ENCODE measurements around the gene ZNF3.

The ZNF3 gene

GRCh38 chr7:100053215-100053614, 28.3 kb downstream of the ZNF3 start:
- DNase-seq (ENCODE audit: low read depth), result peak; percentile 59

DNA sequence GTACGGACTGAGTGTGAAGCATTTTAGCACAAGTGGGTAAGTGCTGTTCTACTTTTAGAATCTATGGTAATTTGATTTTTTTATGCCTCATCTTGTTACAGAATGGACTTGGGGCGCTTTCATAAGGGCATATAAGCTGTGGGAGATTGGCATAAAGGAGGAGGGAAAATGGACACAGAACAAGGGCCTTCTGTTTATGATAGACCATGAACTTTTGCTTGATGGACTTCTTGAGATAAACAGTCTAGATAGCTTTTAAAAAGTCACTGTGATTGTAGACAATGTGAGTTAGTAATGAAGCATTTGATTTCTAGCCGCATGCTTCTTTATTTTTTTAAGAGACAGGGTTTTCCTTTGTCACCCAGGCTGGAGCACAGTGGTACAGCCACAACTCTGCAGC, 29.9 kb downstream of the ZNF3 start:
- DNase-seq (ENCODE audit: low read depth), result no peak

DNA sequence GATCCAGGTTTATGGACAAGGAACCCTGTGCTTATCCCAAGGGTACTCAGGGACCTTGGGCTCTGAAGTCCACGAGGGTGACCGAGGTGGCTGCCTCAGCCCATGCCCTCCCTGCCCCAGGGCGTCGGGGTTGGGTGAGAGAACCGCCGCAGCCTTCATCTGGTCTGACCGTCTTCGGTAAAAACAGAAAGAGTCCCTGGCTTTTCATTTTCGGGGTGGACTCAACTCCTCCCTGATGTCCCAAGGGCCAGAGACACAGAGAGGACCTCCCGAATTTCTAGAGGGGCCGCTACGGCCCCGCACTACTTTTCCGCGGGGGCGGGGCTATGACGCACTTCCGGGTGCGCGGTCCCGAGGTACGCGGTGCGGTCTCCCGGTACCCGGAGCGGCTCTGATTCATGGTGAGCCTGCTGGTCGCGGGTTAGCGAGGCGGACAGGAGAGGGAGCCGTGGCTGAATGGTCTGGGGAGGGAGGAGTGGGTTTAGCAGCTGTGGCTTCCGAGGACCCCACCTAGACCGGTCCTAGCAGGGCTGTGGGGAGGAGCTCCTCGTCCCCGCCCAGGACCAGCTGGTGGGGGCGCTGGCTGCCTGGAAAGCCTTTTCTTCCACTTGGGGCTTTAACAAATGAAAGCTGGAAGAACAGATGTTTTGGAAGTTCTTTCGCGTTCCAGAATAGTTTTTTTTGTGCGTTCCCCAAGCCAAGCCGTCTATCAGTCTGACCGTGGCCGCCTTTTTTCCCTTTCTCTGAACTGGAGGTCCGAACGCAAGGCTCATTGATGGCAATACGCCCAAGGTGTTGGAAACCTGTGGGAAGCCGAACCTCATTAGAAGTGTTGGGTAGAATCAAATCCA, 31.9 kb downstream of the ZNF3 start, which contains the start of gene ZSCAN21:
ZSCAN21 (plus strand) TSS at position 334 of the 851 bp plus-strand sequence. CDS start 7,233 bp downstream, outside the sequence.
- peak; percentile 85 for DNase-seq (ENCODE audit: low read depth)

GRCh38 chr7:100048680-100049079, 32.8 kb downstream of the ZNF3 start:
- DNase-seq (ENCODE audit: low read depth), result no peak

DNA sequence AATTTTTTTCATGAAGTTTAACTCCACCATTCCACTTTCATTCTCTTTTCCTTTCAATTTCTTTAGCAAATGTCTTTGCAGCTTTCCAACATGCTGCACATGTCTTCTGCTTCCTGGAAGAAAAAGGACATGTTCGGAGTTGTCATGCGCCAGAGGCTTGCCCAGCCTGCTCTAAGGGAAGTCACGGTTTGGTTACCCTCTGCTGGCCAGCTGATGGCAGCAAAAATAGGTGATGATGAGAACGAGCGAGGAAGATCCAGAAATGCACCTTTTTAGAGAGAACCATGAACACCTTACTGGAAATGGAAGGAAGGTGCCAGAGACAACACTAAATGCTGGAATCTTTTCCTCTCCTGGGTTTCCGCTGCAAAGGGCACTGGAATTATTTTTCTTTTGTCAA, 36.8 kb downstream of the ZNF3 start:
- DNase-seq (ENCODE audit: low read depth), result no peak

GRCh38 chr7:100040575-100040974, 40.9 kb downstream of the ZNF3 start:
- DNase-seq (ENCODE audit: low read depth), result no peak

- DNase-seq (ENCODE audit: low read depth), result no peak
These were observed 43.2 kb downstream of the ZNF3 start for GRCh38 chr7:100038326-100038725.

DNA sequence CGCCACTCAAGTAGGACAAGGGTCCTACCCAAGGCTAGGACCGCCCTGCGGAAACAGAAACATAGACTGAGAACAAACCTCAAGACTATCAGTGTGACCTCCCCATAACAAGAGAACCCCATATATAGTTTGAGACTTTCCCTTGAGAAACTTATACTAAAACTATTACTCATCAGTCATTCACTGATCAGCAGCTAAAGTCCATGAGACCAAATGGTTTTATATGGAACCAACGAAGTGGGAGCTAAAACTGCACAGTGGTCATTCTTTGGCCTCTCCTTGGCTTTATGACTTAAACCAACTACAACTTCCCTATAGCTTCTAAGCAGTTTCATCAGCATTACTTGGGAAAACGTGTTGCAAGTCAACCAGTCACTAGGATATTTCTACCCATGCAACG, 45.6 kb downstream of the ZNF3 start:
- DNase-seq (ENCODE audit: low read depth), result no peak

GRCh38 chr7:100034871-100035510, 46.5 kb downstream of the ZNF3 start:
- DNase-seq (ENCODE audit: low read depth), result peak; percentile 94

DNA sequence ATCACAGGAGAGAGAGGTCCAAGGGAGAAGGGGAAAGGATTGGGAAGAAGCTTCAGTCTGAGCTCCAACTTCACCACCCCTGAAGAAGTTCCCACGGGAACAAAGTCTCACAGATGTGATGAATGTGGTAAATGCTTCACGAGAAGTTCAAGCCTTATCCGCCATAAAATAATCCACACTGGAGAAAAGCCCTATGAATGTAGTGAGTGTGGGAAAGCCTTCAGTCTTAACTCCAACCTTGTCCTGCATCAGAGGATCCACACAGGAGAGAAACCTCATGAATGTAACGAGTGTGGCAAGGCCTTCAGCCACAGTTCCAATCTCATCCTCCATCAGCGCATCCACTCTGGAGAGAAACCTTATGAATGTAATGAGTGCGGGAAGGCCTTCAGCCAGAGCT, 48.0 kb downstream of the ZNF3 start:
- DNase-seq (ENCODE audit: low read depth), result no peak

DNA sequence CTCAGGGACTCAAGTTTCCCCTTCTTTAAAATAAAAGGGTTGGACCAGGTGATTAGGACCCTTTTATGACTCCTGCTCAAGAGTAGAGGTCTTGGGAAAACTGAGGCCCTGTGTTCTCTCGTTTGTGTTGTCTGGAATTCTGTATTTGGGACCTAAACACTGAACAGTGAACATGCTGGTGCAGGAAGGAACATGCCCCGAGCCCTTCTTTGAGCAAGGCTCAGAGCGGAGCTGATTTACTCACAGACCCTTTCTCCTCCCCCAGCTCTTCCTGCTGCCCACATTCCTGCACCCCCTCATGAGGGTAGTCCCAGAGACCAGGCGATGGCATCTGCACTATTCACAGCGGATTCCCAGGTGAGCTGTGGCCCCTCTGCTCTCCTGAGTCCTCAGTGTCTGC, 51.9 kb downstream of the ZNF3 start:
- no peak for DNase-seq (ENCODE audit: low read depth)

DNA sequence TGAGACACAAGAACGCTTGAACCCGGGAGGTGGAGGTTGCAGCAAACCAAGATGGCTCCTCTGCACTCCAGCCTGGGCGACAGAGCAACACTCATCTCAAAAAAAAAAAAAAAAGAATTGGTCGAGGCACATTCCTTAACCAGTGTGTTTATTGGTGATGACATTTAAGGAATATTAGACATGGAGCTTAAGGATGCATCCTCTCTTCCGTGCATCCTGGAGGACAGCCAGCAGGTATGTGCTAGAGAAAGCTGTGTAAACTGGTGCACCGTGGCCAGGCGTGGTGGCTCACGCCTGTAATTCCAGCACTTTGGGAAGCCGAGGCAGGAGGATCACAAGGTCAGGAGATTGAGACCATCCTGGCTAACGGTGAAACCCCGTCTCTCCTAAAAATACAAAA, 54.3 kb downstream of the ZNF3 start:
- DNase-seq (ENCODE audit: low read depth), result no peak

- DNase-seq (ENCODE audit: low read depth), result no peak
These were observed 57.4 kb downstream of the ZNF3 start for GRCh38 chr7:100024020-100024619.

DNA sequence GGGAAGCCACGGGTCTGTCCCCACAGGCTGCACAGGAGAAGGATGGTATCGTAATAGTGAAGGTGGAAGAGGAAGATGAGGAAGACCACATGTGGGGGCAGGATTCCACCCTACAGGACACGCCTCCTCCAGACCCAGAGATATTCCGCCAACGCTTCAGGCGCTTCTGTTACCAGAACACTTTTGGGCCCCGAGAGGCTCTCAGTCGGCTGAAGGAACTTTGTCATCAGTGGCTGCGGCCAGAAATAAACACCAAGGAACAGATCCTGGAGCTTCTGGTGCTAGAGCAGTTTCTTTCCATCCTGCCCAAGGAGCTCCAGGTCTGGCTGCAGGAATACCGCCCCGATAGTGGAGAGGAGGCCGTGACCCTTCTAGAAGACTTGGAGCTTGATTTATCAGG, 58.0 kb downstream of the ZNF3 start:
- no peak for DNase-seq (ENCODE audit: low read depth)

DNA sequence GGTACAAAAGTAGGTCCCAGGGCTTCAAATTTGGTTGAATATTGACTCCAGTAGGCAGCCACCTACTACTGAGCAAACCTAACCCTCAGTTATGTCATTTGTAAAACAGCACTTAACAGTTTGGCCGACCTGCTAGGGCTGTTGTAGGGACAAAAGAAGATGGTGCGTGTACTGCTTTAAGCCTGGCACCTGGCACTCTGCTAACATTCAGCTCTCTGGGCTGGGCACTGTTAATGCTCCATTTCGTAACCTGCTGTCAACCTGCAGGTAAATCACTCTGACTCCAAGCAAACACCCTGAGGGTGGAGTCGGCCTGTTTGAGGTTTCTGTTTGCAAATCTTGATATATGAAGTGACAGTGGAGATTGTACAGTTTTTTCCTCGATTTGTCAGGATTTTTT, 58.9 kb downstream of the ZNF3 start:
- DNase-seq (ENCODE audit: low read depth), result no peak

- no peak for DNase-seq (ENCODE audit: low read depth)
These were observed 60.2 kb downstream of the ZNF3 start for GRCh38 chr7:100021297-100021696.
